GM12878 (cell line): ENCODE data around the gene BATF. TPM values are rescaled to one million over a fixed set of nuclear protein-coding genes. Genes with fewer than 3 reads are reported as not detected.

Experiments
- ATAC-seq: fragments of 200-7000 bp; cut with Tn5 transposase; 3 replicates; pipeline ENCODE4 v1.9.1; 2020; ENCODE audit warnings: mild to moderate bottlenecking, moderate library complexity
- BruUV-seq: library from RNA; stranded (reverse); fragments of 400-500 nt; replicated peaks from 2 replicates; lab custom pipeline; 2021; lab: Mats Ljungman, UMichigan
- CTCF ChIA-PET: fragments of 300-600 bp; sonication (Branson Sonifier 250); formaldehyde crosslinking; extraction: SDS; loops from one replicate; lab custom pipeline; 2021; ENCODE audit warnings: inconsistent platforms; lab: Yijun Ruan, JAX
- POLR2A ChIA-PET: fragments of 350-600 bp; formaldehyde crosslinking; extraction: SDS; loops from one replicate; lab custom pipeline; 2021; ENCODE audit warnings: inconsistent platforms; lab: Charles Lee
- RAD21 ChIA-PET: fragments of 300-600 bp; sonication (Branson Sonifier 250); formaldehyde crosslinking; loops from one replicate; lab custom pipeline; 2023; ENCODE audit warnings: antibody characterized with exemption; ENCODE audit not compliant: unreplicated experiment; lab: Charles Lee
- SMC1A ChIA-PET: fragments of 300-600 bp; sonication (Branson Sonifier 250); formaldehyde crosslinking; loops from one replicate; lab custom pipeline; 2023; ENCODE audit not compliant: unreplicated experiment, uncharacterized antibody; lab: Charles Lee
- DNase-seq: peaks from one replicate; pipeline ENCODE4 v3.0.0-alpha.2; 2011; ENCODE audit warnings: low read depth, low spot score
- FAIRE-seq: peaks from 3 replicates; lab custom pipeline; 2011; peaks lifted over from hg19 to GRCh38; lab: Jason Lieb, UNC
- H2AFZ ChIP-seq: 2 replicates; pipeline ENCODE4 v1.6.0; 2011; ENCODE audit warnings: low read depth, low read length, control low read depth; ENCODE audit not compliant: control insufficient read depth
- H3K27ac ChIP-seq: 2 replicates; pipeline ENCODE4 v1.5.1; 2011; ENCODE audit warnings: control low read depth; ENCODE audit not compliant: control insufficient read depth, insufficient read depth
- H3K27me3 ChIP-seq, 2 experiments: replicated peaks in 1 of 2; 2 replicates each; pipeline versions ENCODE4 v1.6.0 to v1.6.1; 2011; ENCODE audit warnings: low read length in 1 of 2; ENCODE audit not compliant: control insufficient read depth in 2 of 2, insufficient read depth in 2 of 2
- H3K36me3 ChIP-seq, 2 experiments: 2 replicates each; pipeline ENCODE4 v1.5.1; 2011; ENCODE audit warnings: low read length in 1 of 2; ENCODE audit not compliant: control insufficient read depth in 2 of 2, insufficient read depth in 2 of 2
- H3K4me1 ChIP-seq: 2 replicates; pipeline ENCODE4 v1.6.1; 2011; ENCODE audit warnings: mild to moderate bottlenecking, low read length, moderate library complexity, mixed read lengths; ENCODE audit not compliant: control insufficient read depth, insufficient read depth
- H3K4me2 ChIP-seq: 2 replicates; pipeline ENCODE4 v1.6.0; 2011; ENCODE audit warnings: control low read depth; ENCODE audit not compliant: control insufficient read depth, insufficient read depth
- H3K4me3 ChIP-seq: fragments of 200-600 bp; sonication (generic); 2 replicates; pipeline ENCODE4 v1.5.1; 2016
- H3K79me2 ChIP-seq: 2 replicates; pipeline ENCODE4 v1.6.0; 2011; ENCODE audit warnings: low read length; ENCODE audit not compliant: control insufficient read depth, insufficient read depth
- H3K9ac ChIP-seq: 2 replicates; pipeline ENCODE4 v1.8.0; 2011; ENCODE audit warnings: low read length, control low read depth, mixed read lengths; ENCODE audit not compliant: control insufficient read depth, insufficient read depth
- H3K9me3 ChIP-seq: replicated peaks from 3 replicates; pipeline ENCODE4 v1.5.1; 2011; ENCODE audit warnings: mild to moderate bottlenecking, low read length; ENCODE audit not compliant: control insufficient read depth, insufficient read depth
- H4K20me1 ChIP-seq: 2 replicates; pipeline ENCODE4 v1.6.0; 2011; ENCODE audit not compliant: control insufficient read depth, insufficient read depth
- ATF7 ChIP-seq: fragments of 450-650 bp; IDR thresholded peaks from 2 replicates; pipeline ENCODE4 v1.6.1; 2016; ENCODE audit warnings: low read depth, mild to moderate bottlenecking
- BRCA1 ChIP-seq: IDR thresholded peaks from 2 replicates; pipeline ENCODE4 v1.6.1; 2011; ENCODE audit warnings: low read depth, low read length, improper control_type of control experiment
- CREB1 ChIP-seq: IDR thresholded peaks from 2 replicates; pipeline ENCODE4 v1.6.1; 2012; ENCODE audit warnings: low read depth, mild to moderate bottlenecking, inconsistent platforms
- EP300 ChIP-seq, 2 experiments: fragments of 150-350 bp in 1 of 2; IDR thresholded peaks; 2 replicates each; pipeline ENCODE4 v1.6.1; 2011 to 2012; ENCODE audit warnings: low read depth in 2 of 2, low read length in 2 of 2, borderline replicate concordance in 1 of 2, improper control_type of control experiment in 1 of 2, inconsistent platforms in 1 of 2; ENCODE audit not compliant: control insufficient read depth in 1 of 2
- MYB ChIP-seq: fragments of 150-350 bp; IDR thresholded peaks from 2 replicates; pipeline ENCODE4 v1.6.1; 2014; ENCODE audit warnings: mild to moderate bottlenecking, low read depth, low read length, borderline replicate concordance
- NR2C1 ChIP-seq: fragments of 450-650 bp; IDR thresholded peaks from 2 replicates; pipeline ENCODE4 v1.6.1; 2017; ENCODE audit warnings: antibody characterized with exemption, mild to moderate bottlenecking, moderate library complexity
- POLR2AphosphoS5 ChIP-seq: IDR thresholded peaks from 2 replicates; pipeline ENCODE4 v1.6.1; 2011; ENCODE audit warnings: mild to moderate bottlenecking, low read length, inconsistent platforms
- RAD21 ChIP-seq: IDR thresholded peaks from 2 replicates; pipeline ENCODE4 v1.6.1; 2011; ENCODE audit warnings: mild to moderate bottlenecking, low read depth, low read length, moderate library complexity; ENCODE audit not compliant: insufficient read depth
- STAT1 ChIP-seq: fragments of 450-650 bp; conservative IDR thresholded peaks from 2 replicates; pipeline ENCODE4 v1.6.1; 2014; ENCODE audit warnings: antibody characterized with exemption, mild to moderate bottlenecking
- WGBS: methylation state at CpG from one replicate; pipeline ENCODE4 v1.1.6; 2016; ENCODE audit warnings: low lambda C conversion rate; ENCODE audit not compliant: insufficient replicate concordance, insufficient coverage; ENCODE audit errors: missing lambda C conversion rate; 5-methylcytosine and 5-hydroxymethylcytosine counted together
- in situ Hi-C: fragments of 300-500 bp; cut with MboI; formaldehyde crosslinking; loops from 9 replicates; pipeline ENCODE4 v1.14.3; 2018; ENCODE audit warnings: mixed read lengths
- intact Hi-C: fragments of 100-400 bp; cut with micrococcal nuclease; formaldehyde crosslinking; loops from one replicate; pipeline ENCODE4 v1.14.2; 2022; ENCODE audit not compliant: unreplicated experiment
- polyA plus RNA-seq, 11 experiments: library from polyadenylated mRNA; depleted of rRNA in 4 of 11; unstranded in 6 of 11; stranded (reverse) in 5 of 11; fragments of >200 nt; fragmentation: Nextera tagmentation in 4 of 11; fragmentation: Illumina TruSeq in 1 of 11; extraction: Ambion mirVana in 4 of 11; extraction: Trizol in 1 of 11; gene quantifications; 1 replicate in 1 of 11; 2 replicates in 10 of 11; pipeline versions ENCODE4 v1.2.1 to v1.2.3, GENCODE V29; 2011 to 2016; ENCODE audit warnings: inconsistent platforms in 2 of 11, missing spikeins in 2 of 11, low read depth in 1 of 11
- total RNA-seq, 4 experiments: library from RNA; depleted of rRNA in 3 of 4; stranded (reverse); fragments of >200 nt in 3 of 4; fragmentation: Illumina TruSeq in 1 of 4; extraction: Trizol in 1 of 4; gene quantifications; 2 replicates each; pipeline versions ENCODE4 v1.2.1 to v1.2.3, GENCODE V29; 2013 to 2021
- TF ChIP-seq, protein P1 (sequence below): fragments of 150-350 bp; IDR thresholded peaks from 2 replicates; pipeline ENCODE4 v1.6.1; 2016; ENCODE audit warnings: low read depth, low read length

BATF gene
- total and polyA plus RNA-seq, 10 of the 15 experiments (the other 5 are each of a cell fraction or from before 2014, with no cell fraction given), result 10.0 to 154 (median 103) TPM

DNA sequence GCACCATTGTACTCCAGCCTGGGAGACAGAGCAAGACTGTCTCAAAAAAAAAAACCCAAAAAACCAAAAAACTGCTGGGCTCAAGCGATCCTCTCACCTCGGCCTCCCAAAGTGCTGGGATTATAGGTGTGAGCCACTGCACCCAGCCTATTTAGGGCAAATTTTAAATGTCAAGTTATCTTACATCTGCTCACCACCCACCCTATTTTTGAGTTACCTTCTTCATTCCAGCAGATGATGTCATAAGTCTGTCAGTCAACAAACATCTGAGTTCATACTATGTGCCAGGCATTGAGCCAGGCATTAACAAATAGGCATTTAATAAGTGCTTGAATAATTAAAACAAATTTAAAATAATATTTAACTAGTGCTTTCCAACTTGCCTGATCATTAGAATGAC lies 21.5 kb downstream of the BATF start:
- WGBS, result 0% methylated on average over 2 of the region's 2 CpGs
- TF ChIP-seq CREB1 (0 out of 2 replicates have a peak, but pooled peaks have one; percentile 16), NR2C1 (no peak), BRCA1 (no peak), ATF7 (peak; percentile 87), MYB (no peak), EP300 (IDR thresholded peaks at IDR 0.05; ENCODE audit: borderline replicate concordance in 1 of 2, control insufficient read depth in 1 of 2, low read depth in 2 of 2, low read length in 2 of 2) (no peak), RAD21 (no peak), POLR2AphosphoS5 (no peak), STAT1 (no peak)
- TF ChIP-seq, protein P1, sequence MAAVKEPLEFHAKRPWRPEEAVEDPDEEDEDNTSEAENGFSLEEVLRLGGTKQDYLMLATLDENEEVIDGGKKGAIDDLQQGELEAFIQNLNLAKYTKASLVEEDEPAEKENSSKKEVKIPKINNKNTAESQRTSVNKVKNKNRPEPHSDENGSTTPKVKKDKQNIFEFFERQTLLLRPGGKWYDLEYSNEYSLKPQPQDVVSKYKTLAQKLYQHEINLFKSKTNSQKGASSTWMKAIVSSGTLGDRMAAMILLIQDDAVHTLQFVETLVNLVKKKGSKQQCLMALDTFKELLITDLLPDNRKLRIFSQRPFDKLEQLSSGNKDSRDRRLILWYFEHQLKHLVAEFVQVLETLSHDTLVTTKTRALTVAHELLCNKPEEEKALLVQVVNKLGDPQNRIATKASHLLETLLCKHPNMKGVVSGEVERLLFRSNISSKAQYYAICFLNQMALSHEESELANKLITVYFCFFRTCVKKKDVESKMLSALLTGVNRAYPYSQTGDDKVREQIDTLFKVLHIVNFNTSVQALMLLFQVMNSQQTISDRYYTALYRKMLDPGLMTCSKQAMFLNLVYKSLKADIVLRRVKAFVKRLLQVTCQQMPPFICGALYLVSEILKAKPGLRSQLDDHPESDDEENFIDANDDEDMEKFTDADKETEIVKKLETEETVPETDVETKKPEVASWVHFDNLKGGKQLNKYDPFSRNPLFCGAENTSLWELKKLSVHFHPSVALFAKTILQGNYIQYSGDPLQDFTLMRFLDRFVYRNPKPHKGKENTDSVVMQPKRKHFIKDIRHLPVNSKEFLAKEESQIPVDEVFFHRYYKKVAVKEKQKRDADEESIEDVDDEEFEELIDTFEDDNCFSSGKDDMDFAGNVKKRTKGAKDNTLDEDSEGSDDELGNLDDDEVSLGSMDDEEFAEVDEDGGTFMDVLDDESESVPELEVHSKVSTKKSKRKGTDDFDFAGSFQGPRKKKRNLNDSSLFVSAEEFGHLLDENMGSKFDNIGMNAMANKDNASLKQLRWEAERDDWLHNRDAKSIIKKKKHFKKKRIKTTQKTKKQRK, result no peak
- Histone ChIP-seq H3K4me2 (peak overlapping the region; percentile 99; the same call in 1 of the 2 replicates), H4K20me1 (no peaks in the 10 kb centered on the region; the same call in 1 of the 2 replicates), H3K79me2 (peaks cover 63% of the 10 kb centered on the region), H3K36me3 (peaks cover 14 to 16% of the 10 kb centered on the region in 2 experiments), H2AFZ (no peak overlapping the region), H3K4me3 (no peak overlapping the region), H3K4me1 (peaks cover 62% of the 10 kb centered on the region), H3K9me3 (no peaks in the 10 kb centered on the region), H3K27me3 (no peaks in the 10 kb centered on the region), H3K9ac (no peak overlapping the region), H3K27ac (peak overlapping the region; percentile 96; the same call in 1 of the 2 replicates)
- in situ Hi-C loops (loop anchor here (25.0 kb wide), 1 partner anchor 1781 kb away; a partner anchor contains a TSS), intact Hi-C loops (loop anchor here (10.0 kb wide), 1 partner anchor 49 kb away; no protein-coding TSS in a partner anchor)
- no peak for ATAC-seq
- SMC1A ChIA-PET, result interaction anchor here (1.3 to 12.1 kb wide), 9 partner anchors 9 to 111 kb away, joined by 3 to 487 read pairs (median 7); partner anchors contain the start of gene BATF
- no peak for DNase-seq
- CTCF ChIA-PET, result interaction anchor here (1.4 to 25.9 kb wide), 8 partner anchors 9 to 57 kb away, joined by 4 to 481 read pairs (median 8); partner anchors contain the start of gene BATF
- FAIRE-seq, result no peak
- RAD21 ChIA-PET, result interaction anchor here (1.1 to 15.4 kb wide), 6 partner anchors 8 to 235 kb away, joined by 3 to 419 read pairs (median 20); partner anchors contain the start of genes BATF and ERG28
- BruUV-seq, result no TSS peak
- POLR2A ChIA-PET, result interaction anchor here (1.1 to 6.1 kb wide), 2 partner anchors 17 to 21 kb away, joined by 5 to 262 read pairs; partner anchors contain the start of gene BATF
